BE2C (cell line): ENCODE measurements around the gene SPTSSA.

Experiments used
- DNase-seq: peaks from one replicate; pipeline ENCODE4 v3.0.0-alpha.2; 2020
- H3K27me3 ChIP-seq: fragments of 250-450 bp; sonication (Bioruptor Pico); 2 replicates; pipeline ENCODE4 v1.5.1; 2020; ENCODE audit warnings: mild to moderate bottlenecking
- H3K36me3 ChIP-seq: fragments of 250-450 bp; sonication (Bioruptor Pico); 2 replicates; pipeline ENCODE4 v1.5.1; 2020; ENCODE audit warnings: mild to moderate bottlenecking
- H3K4me1 ChIP-seq: fragments of 250-450 bp; sonication (Bioruptor Pico); 2 replicates; pipeline ENCODE4 v1.5.1; 2020
- H3K4me3 ChIP-seq: 2 replicates; pipeline ENCODE4 v1.5.1; 2011; ENCODE audit warnings: low read depth, low read length
- H3K9me3 ChIP-seq: fragments of 250-450 bp; sonication (Bioruptor Pico); 2 replicates; pipeline ENCODE4 v1.5.1; 2020
- TF ChIP-seq, protein P1 (sequence below): IDR thresholded peaks from 2 replicates; pipeline ENCODE4 v1.5.1; 2012; ENCODE audit warnings: mild to moderate bottlenecking, low read depth, low read length

SPTSSA gene

DNA sequence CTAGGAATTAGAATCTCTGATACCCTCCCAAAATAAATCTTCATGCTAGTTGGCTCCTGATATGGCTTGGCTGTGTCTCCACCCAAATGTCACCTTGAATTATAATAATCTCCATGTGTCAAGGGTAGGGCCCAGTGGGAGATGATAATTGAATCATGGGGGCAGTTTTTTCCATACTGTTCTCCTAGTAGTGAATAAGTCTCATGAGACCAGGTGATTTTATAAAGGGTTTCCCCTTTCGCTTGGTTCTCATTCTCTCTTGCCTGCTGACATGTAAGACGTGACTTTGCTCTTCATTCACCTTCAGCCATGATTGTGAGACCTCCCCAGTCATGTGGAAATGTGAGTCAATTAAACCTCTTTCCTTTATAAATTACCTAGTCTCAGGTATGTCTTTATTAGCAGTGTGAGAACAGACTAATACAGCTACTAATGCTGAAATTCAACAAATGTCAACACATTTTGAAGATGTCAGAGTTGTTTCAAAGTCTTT lies 12.2 kb upstream of the SPTSSA start:
- no peak for DNase-seq
- Histone ChIP-seq H3K9me3 (no peaks in the 10 kb centered on the region), H3K27me3 (no peaks in the 10 kb centered on the region), H3K36me3 (no peaks in the 10 kb centered on the region), H3K4me3 (no peak overlapping the region), H3K4me1 (peaks cover under 1% of the 10 kb centered on the region; the same call in 1 of the 2 replicates)
- TF ChIP-seq, protein P1, sequence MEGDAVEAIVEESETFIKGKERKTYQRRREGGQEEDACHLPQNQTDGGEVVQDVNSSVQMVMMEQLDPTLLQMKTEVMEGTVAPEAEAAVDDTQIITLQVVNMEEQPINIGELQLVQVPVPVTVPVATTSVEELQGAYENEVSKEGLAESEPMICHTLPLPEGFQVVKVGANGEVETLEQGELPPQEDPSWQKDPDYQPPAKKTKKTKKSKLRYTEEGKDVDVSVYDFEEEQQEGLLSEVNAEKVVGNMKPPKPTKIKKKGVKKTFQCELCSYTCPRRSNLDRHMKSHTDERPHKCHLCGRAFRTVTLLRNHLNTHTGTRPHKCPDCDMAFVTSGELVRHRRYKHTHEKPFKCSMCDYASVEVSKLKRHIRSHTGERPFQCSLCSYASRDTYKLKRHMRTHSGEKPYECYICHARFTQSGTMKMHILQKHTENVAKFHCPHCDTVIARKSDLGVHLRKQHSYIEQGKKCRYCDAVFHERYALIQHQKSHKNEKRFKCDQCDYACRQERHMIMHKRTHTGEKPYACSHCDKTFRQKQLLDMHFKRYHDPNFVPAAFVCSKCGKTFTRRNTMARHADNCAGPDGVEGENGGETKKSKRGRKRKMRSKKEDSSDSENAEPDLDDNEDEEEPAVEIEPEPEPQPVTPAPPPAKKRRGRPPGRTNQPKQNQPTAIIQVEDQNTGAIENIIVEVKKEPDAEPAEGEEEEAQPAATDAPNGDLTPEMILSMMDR, result no peak

DNA sequence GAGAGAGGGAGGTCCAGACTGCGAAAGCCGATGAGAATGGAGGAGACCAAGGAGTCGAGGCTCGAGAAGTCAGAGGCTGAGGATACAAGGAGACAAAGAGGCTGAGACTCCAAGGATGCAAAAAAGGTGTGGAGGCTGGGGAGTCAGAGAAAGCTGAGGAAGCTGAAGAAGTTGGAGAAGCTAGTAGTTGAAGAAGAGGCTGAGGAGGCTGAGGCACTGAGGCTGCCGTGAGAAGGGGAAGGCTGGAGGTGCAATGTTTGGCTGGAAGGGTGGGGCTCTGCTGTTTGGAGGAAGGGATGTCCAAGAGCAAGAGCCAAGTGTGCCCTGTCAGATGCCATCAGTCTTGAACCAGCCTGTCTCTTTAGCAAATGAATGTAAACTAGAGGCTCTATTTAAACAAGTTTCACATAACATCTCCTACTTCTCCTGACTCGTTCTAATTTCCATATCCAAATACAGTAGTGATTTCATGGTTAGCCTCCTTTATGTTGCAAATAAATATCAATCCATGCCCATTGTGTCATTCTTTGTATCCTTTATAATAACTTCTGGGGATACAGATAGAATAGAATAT lies 10.8 kb upstream of the SPTSSA start:
- Histone ChIP-seq H3K4me1 (peaks cover 2% of the 10 kb centered on the region; the same call in 1 of the 2 replicates), H3K9me3 (no peaks in the 10 kb centered on the region), H3K27me3 (no peaks in the 10 kb centered on the region), H3K36me3 (no peaks in the 10 kb centered on the region), H3K4me3 (no peak overlapping the region)
- DNase-seq, result no peak
- TF ChIP-seq, protein P1, result no peak

DNA sequence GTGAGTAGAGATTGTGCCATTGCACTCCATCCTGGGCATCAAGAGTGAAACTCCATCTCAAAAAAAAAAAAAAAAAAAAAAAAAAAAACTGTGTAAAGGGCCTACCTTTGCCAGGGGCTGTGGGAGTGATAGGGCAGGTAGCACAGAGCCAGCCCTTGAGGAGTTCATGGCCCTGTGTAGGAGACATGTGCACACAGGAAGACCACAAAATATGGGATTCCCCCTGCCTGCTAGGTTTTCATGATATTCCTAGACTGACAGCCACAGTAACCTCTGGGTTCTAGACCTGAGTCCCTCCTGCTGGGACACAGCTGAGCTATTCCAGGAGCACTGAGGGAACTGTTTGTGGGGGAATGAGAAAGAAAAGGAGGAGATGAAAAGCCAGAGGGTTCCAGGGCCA lies 8.3 kb upstream of the SPTSSA start:
- peaks cover 4% of the 10 kb centered on the region; the same call in 1 of the 2 replicates for H3K4me1 ChIP-seq
- H3K36me3 ChIP-seq, result no peaks in the 10 kb centered on the region
- no peaks in the 10 kb centered on the region for H3K9me3 ChIP-seq
- DNase-seq, result no peak
- H3K4me3 ChIP-seq, result no peak overlapping the region
- H3K27me3 ChIP-seq, result no peaks in the 10 kb centered on the region
- TF ChIP-seq, protein P1, result no peak

DNA sequence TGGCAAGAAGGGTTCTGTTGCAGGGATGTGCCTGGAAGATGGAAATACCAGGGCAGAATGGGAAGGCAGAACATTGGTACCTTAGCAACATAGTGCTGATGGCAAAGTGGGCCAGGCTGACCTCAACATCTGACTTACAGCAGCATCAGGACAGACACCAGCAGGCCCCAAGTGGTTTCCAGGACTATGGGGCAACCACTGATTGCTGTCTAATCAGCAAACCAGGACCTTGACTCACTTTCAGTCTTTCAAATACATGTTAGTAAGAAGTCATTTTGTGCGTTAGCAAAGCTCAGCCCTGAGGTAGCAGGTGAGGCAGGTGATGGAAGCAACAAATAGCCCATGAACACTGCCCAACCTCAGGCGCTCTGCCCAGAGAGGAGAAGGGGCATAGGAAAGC lies 4.7 kb upstream of the SPTSSA start:
- TF ChIP-seq, protein P1, result no peak
- peaks cover 7% of the 10 kb centered on the region; the same call in 1 of the 2 replicates for H3K4me1 ChIP-seq
- no peak overlapping the region for H3K4me3 ChIP-seq
- DNase-seq, result no peak
- no peaks in the 10 kb centered on the region for H3K36me3 ChIP-seq
- H3K9me3 ChIP-seq, result no peaks in the 10 kb centered on the region
- no peaks in the 10 kb centered on the region for H3K27me3 ChIP-seq

DNA sequence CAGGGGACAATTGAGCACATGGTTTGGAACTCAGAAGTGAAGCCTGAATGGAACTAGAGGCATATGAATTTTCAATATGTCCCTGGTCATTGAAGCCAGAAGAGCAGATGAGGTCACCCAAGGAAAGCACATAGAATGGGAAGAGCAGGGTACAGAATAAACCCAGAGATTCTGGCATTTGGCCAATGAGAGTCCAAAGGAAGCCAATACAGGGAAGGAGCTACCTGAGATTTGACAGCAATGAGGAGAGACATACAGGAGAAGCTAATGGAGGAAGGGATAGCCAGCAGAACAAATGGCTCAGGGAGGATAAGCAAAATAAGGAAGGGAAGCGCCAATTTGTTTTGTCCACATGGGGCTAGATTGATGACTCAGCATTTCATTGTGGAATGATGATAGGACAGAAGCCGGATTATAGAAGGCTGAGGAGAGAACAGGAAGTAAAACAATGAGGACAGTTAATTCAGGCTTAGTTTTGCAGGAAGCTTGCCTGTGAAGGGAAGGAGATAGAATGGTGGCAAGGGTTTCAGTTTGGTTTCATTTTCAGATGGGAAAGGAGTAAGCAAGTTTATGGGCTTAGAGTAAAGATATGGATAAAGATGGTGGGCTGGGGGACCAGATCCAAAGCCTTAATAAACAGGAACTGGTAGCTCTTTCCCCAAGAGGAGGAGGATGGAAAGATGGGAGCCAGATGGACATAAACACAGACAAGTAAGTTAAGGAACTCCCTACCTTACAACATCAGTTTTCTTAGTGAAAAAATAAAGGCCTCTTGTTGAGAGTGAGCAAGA lies 3.2 kb upstream of the SPTSSA start:
- Histone ChIP-seq H3K36me3 (no peaks in the 10 kb centered on the region), H3K9me3 (no peaks in the 10 kb centered on the region), H3K4me3 (no peak overlapping the region), H3K27me3 (no peaks in the 10 kb centered on the region), H3K4me1 (peaks cover 7% of the 10 kb centered on the region; the same call in 1 of the 2 replicates)
- TF ChIP-seq, protein P1, result no peak
- DNase-seq, result no peak

DNA sequence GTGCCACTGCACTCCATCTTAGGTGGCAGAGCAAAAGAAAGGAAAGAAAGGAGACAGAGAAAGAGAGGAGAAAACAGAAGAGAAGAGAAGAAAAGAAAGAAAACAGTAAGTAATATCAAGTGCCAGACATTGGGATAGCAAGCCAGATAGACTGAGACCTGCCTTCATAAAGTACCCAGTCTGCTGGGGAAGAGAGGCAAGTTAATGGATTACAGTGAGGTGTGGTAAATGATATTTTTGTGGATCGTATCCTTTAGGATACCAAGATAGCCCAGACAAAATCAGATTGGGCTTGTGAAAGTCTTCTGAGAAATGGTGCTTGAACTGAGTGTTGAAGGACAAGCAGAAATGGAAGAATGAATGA lies 1.5 kb upstream of the SPTSSA start:
- Histone ChIP-seq H3K4me3 (no peak overlapping the region), H3K27me3 (no peaks in the 10 kb centered on the region), H3K4me1 (peaks cover 5% of the 10 kb centered on the region; the same call in 1 of the 2 replicates), H3K36me3 (no peaks in the 10 kb centered on the region), H3K9me3 (no peaks in the 10 kb centered on the region)
- DNase-seq, result no peak
- TF ChIP-seq, protein P1, result no peak
